Gastroesophageal sphincter (tissue), 3 donors: ENCODE data around the gene ZEB2.

Experiments
- EP300 ChIP-seq: sonication (generic); formaldehyde crosslinking; IDR thresholded peaks from one replicate; pipeline ENCODE4 v1.6.1; 2017; ENCODE audit warnings: antibody characterized with exemption, mild to moderate bottlenecking
- POLR2A ChIP-seq, 2 donors: fragments of 450-650 bp; IDR thresholded peaks; one replicate each; pipeline ENCODE4 v1.6.1; 2017; ENCODE audit warnings: antibody characterized with exemption in 2 of 2, mild to moderate bottlenecking in 2 of 2, moderate library complexity in 1 of 2
- POLR2AphosphoS5 ChIP-seq: sonication (generic); formaldehyde crosslinking; IDR thresholded peaks from one replicate; pipeline ENCODE4 v1.6.1; 2017; ENCODE audit warnings: antibody characterized with exemption
- TF ChIP-seq, protein P1 (sequence below), 4 experiments: fragments of 200-600 bp in 2 of 4; fragments of 450-650 bp in 2 of 4; sonication (generic) in 1 of 4; IDR thresholded peaks; one replicate each; pipeline ENCODE4 v1.5.1; 2017 to 2019; ENCODE audit warnings: antibody characterized with exemption in 4 of 4, mild to moderate bottlenecking in 2 of 4, moderate library complexity in 2 of 4

DNA sequence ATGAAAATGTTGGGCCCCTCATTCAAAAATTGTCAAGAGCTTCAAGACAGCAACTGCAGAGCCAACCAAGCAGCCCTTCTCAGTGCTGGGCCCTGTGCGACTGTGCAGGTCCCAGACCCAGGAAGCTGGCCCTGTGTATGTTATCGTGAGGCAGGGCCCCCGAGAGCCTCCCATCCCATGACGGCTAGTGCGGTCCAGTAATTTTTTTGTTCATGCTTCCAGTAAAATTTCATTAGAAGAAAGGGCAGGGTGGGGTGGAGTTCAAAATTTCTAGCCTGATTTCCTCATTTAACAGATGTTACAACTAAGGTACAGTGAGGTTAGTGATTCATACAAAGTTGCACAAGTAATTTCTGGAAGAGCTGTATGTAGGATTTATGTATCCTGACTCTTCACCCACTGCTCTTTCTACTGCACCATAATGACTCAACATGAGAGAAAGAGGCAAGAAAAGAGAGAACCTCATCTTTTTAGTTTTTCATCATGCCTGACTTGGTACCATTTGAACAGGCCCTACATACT is 105.5 kb downstream of the ZEB2 start:
- TF ChIP-seq, protein P1, sequence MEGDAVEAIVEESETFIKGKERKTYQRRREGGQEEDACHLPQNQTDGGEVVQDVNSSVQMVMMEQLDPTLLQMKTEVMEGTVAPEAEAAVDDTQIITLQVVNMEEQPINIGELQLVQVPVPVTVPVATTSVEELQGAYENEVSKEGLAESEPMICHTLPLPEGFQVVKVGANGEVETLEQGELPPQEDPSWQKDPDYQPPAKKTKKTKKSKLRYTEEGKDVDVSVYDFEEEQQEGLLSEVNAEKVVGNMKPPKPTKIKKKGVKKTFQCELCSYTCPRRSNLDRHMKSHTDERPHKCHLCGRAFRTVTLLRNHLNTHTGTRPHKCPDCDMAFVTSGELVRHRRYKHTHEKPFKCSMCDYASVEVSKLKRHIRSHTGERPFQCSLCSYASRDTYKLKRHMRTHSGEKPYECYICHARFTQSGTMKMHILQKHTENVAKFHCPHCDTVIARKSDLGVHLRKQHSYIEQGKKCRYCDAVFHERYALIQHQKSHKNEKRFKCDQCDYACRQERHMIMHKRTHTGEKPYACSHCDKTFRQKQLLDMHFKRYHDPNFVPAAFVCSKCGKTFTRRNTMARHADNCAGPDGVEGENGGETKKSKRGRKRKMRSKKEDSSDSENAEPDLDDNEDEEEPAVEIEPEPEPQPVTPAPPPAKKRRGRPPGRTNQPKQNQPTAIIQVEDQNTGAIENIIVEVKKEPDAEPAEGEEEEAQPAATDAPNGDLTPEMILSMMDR (IDR thresholded peaks at IDR 0.05) = no peak
- TF ChIP-seq POLR2AphosphoS5 (peak; percentile 70), EP300 (no peak), POLR2A (IDR thresholded peaks at IDR 0.05) (no peak)
